T-helper 2 cell (primary cell): ENCODE data around the gene CELF2.

Source experiments
- DNase-seq, 5 experiments: peaks; one replicate each; pipeline versions ENCODE4 v3.0.0 to v3.0.0-alpha.2; 2012 to 2022

Gene CELF2

GRCh38 chr10:11280187-11280932, 262.7 kb downstream of the CELF2 start:
- no peak for DNase-seq

- no peak for DNase-seq
These were observed 264.5 kb downstream of the CELF2 start for GRCh38 chr10:11282156-11282555.

- DNase-seq = no peak
These were observed 265.0 kb downstream of the CELF2 start for GRCh38 chr10:11282661-11283060.

- peak in 1 of 5 experiments; percentile 22 for DNase-seq
These were observed 266.8 kb downstream of the CELF2 start for GRCh38 chr10:11284291-11285085.

- DNase-seq = no peak
These were observed 267.5 kb downstream of the CELF2 start for GRCh38 chr10:11285171-11285570.

GRCh38 chr10:11286261-11286852, 268.7 kb downstream of the CELF2 start:
- peak in 1 of 5 experiments; percentile 15 for DNase-seq

- DNase-seq = no peak
These were observed 270.6 kb downstream of the CELF2 start for GRCh38 chr10:11288302-11288701.

- no peak for DNase-seq
These were observed 272.7 kb downstream of the CELF2 start for GRCh38 chr10:11290156-11290890.

- DNase-seq = no peak
These were observed 275.1 kb downstream of the CELF2 start for GRCh38 chr10:11292576-11293302.

GRCh38 chr10:11293332-11293731, 275.7 kb downstream of the CELF2 start:
- no peak for DNase-seq

GRCh38 chr10:11294831-11295450, 277.3 kb downstream of the CELF2 start:
- DNase-seq = no peak

GRCh38 chr10:11295492-11295891, 277.8 kb downstream of the CELF2 start:
- no peak for DNase-seq

GRCh38 chr10:11297136-11297535, 279.5 kb downstream of the CELF2 start:
- no peak for DNase-seq

- no peak for DNase-seq
These were observed 280.4 kb downstream of the CELF2 start for GRCh38 chr10:11298116-11298515.

- no peak for DNase-seq
These were observed 281.5 kb downstream of the CELF2 start for GRCh38 chr10:11299125-11299524.

- no peak for DNase-seq
These were observed 282.4 kb downstream of the CELF2 start for GRCh38 chr10:11300026-11300425.

- no peak for DNase-seq
These were observed 282.9 kb downstream of the CELF2 start for GRCh38 chr10:11300563-11300962.

- DNase-seq = no peak
These were observed 284.0 kb downstream of the CELF2 start for GRCh38 chr10:11301571-11302111.

- DNase-seq = no peak
These were observed 284.5 kb downstream of the CELF2 start for GRCh38 chr10:11302181-11302580.

- DNase-seq = no peak
These were observed 285.9 kb downstream of the CELF2 start for GRCh38 chr10:11303361-11304170.
